ENCODE results near the gene SEC61A2. TPM values are rescaled to one million over a fixed set of nuclear protein-coding genes. Genes with fewer than 3 reads are reported as not detected.

Gene SEC61A2
- total and polyA plus RNA-seq, 2 of the 8 experiments (the other 6 are each of a cell fraction or from before 2014, with no cell fraction given) = 18.2 to 19.2 TPM

DNA sequence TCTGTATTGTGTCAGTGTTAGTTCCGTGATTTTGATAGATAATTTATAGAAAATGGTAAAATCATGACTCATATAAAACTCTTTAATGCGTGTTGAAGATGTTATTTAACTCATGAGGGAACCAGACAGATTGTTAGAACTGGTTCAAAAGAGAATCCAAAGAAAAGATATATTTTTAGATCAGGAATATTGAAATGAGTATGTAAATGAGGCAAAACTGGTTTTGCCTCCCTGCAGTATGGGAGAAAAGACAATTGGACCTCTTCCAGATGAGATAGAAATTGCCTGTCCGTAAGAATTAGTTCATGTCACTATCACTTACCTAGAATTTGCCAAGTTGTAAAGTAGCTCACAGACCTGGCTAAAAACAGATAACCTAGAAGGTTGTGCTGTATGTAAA, 84.1 kb downstream of the SEC61A2 start:
- CTCF ChIA-PET (ENCODE audit: partially characterized antibody) = interaction anchor here (0.6 to 4.9 kb wide), 13 partner anchors 11 to 1867 kb away, joined by 3 to 42 read pairs (median 5); no protein-coding TSS in a partner anchor
- 92% methylated on average over 3 of the region's 3 CpGs; no CpG with 5 or more reads in 1 of the 2 experiments for WGBS, 2 experiments (ENCODE audit: extremely low coverage in 1 of 2, insufficient coverage in 1 of 2, insufficient read length in 1 of 2, insufficient replicate concordance in 2 of 2, low coverage in 1 of 2, low lambda C conversion rate in 2 of 2, missing lambda C conversion rate in 1 of 2)
- H2AK5ac ChIP-seq (ENCODE audit: low read depth, low read length) = no peak overlapping the region

More for the DNA sequence above, 84.1 kb downstream of the SEC61A2 start:
- no peak overlapping the region for H2BK5ac ChIP-seq (ENCODE audit: low read depth, low read length)
- no peak overlapping the region for H3K23ac ChIP-seq (ENCODE audit: insufficient read length)
- H3K36me3 ChIP-seq (ENCODE audit: control insufficient read depth in 2 of 4, insufficient read depth in 4 of 4, low read length in 3 of 4) = peaks cover 10 to 60% (median 39%) of the 10 kb centered on the region in 4 experiments
- TF ChIP-seq RAD21 (IDR thresholded peaks at IDR 0.05 in 1 of 2, conservative IDR thresholded peaks at IDR 0.05 in 1 of 2; ENCODE audit: low read depth in 2 of 2, low read length in 2 of 2) (no peak), EP300 (IDR thresholded peaks at IDR 0.05; ENCODE audit: borderline replicate concordance in 1 of 2, low read depth in 2 of 2, low read length in 2 of 2) (no peak), SP1 (IDR thresholded peaks at IDR 0.05; ENCODE audit: low read depth, low read length) (no peak), TAF7 (optimal IDR thresholded peaks at IDR 0.05; ENCODE audit: borderline replicate concordance, low read depth, low read length) (no peak), RXRA (IDR thresholded peaks at IDR 0.05; ENCODE audit: insufficient read depth, low read depth, low read length) (no peak), KDM5A (IDR thresholded peaks at IDR 0.05; ENCODE audit: low read length) (no peak), JUND (IDR thresholded peaks at IDR 0.05; ENCODE audit: low read length) (no peak), BCL11A (IDR thresholded peaks at IDR 0.05; ENCODE audit: low read depth in 2 of 2, low read length in 2 of 2) (no peak), YY1 (IDR thresholded peaks at IDR 0.05; ENCODE audit: low read depth, low read length) (no peak), SUZ12 (IDR thresholded peaks at IDR 0.05; ENCODE audit: low read length) (no peak)
- TF ChIP-seq, protein P1, sequence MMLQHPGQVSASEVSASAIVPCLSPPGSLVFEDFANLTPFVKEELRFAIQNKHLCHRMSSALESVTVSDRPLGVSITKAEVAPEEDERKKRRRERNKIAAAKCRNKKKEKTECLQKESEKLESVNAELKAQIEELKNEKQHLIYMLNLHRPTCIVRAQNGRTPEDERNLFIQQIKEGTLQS (IDR thresholded peaks at IDR 0.05; ENCODE audit: insufficient read depth, low read depth, low read length) = no peak
- H2BK12ac ChIP-seq (ENCODE audit: low read depth, low read length) = no peak overlapping the region
- H3K79me2 ChIP-seq (ENCODE audit: control insufficient read depth in 1 of 2, insufficient read depth in 2 of 2, low read length in 2 of 2) = peaks cover 0 to 25% of the 10 kb centered on the region in 2 experiments; a peak in 3 of 4 replicates
- no peak overlapping the region for H3K14ac ChIP-seq (ENCODE audit: insufficient read length)
- POLR2A ChIA-PET (ENCODE audit: partially characterized antibody) = interaction anchor here (1.8 kb wide), 1 partner anchor 10 kb away, joined by 7 read pairs; no protein-coding TSS in a partner anchor
- no peak overlapping the region for H2BK15ac ChIP-seq (ENCODE audit: low read length)
- no peak overlapping the region for H4K5ac ChIP-seq (ENCODE audit: insufficient read length, low read depth, low read length)
- no peak overlapping the region for H4K91ac ChIP-seq (replicated peaks; ENCODE audit: insufficient read length, low read length)
- no peak overlapping the region for H2BK20ac ChIP-seq (ENCODE audit: low read length)
- H4K20me1 ChIP-seq (replicated peaks in 1 of 2; ENCODE audit: control insufficient read depth in 1 of 2, insufficient read depth in 2 of 2, low read length in 2 of 2) = peaks cover 2 to 7% of the 10 kb centered on the region in 2 experiments
- no peak overlapping the region for H3K56ac ChIP-seq (replicated peaks; ENCODE audit: insufficient read length, low read depth, low read length)
- no peak overlapping the region for H3K4me2 ChIP-seq (ENCODE audit: insufficient read depth in 1 of 2, low read depth in 2 of 2, low read length in 2 of 2)
- H3K27me3 ChIP-seq (replicated peaks in 1 of 4; ENCODE audit: control insufficient read depth in 3 of 4, extremely low read depth in 1 of 4, insufficient read depth in 3 of 4, low read length in 3 of 4) = no peaks in the 10 kb centered on the region
- H3K9ac ChIP-seq (replicated peaks in 1 of 4; ENCODE audit: extremely low read depth in 1 of 4, low read depth in 3 of 4, low read length in 3 of 4) = no peak overlapping the region
- no peak overlapping the region for H3K4ac ChIP-seq (replicated peaks; ENCODE audit: insufficient read length, low read depth, low read length)
- H3K23me2 ChIP-seq (ENCODE audit: low read depth, low read length) = no peaks in the 10 kb centered on the region
- H2BK120ac ChIP-seq (replicated peaks; ENCODE audit: low read depth, low read length) = no peak overlapping the region
- H2AFZ ChIP-seq (ENCODE audit: low read length) = no peak overlapping the region
- peaks cover 2% of the 10 kb centered on the region; the same call in 1 of the 2 replicates for H3K79me1 ChIP-seq (ENCODE audit: low read depth, low read length)
- no peak overlapping the region for H3K4me3 ChIP-seq (ENCODE audit: extremely low read depth in 1 of 4, insufficient read depth in 2 of 4, low read depth in 3 of 4, low read length in 4 of 4)
- no peaks in the 10 kb centered on the region for H3K4me1 ChIP-seq (replicated peaks in 1 of 4; ENCODE audit: control insufficient read depth in 3 of 4, insufficient read depth in 4 of 4, low read length in 3 of 4)
- H3K27ac ChIP-seq (ENCODE audit: low read depth, low read length) = no peak overlapping the region
- no peak overlapping the region for H3K18ac ChIP-seq (ENCODE audit: extremely low read depth, low read length)
- no peak overlapping the region for H4K8ac ChIP-seq (ENCODE audit: extremely low read depth, insufficient read depth, low read length)
- DNase-seq (ENCODE audit: low read depth in 1 of 2, low spot score in 2 of 2) (no peak), FAIRE-seq (no peak)
- H3K9me3 ChIP-seq (ENCODE audit: insufficient read depth in 2 of 2, low read depth in 1 of 2, low read length in 1 of 2) = no peaks in the 10 kb centered on the region

Measured in H1 (cell line).